C4-2B (cell line): ENCODE measurements around the gene USP11.

Experiments used
- CTCF ChIP-seq: fragments of 450-650 bp; conservative IDR thresholded peaks from 2 replicates; pipeline ENCODE4 v1.5.1; 2017; ENCODE audit warnings: mild to moderate bottlenecking
- ZFX ChIP-seq: fragments of 450-650 bp; IDR thresholded peaks from 2 replicates; pipeline ENCODE4 v1.6.1; 2017

- no peak for TF ChIP-seq CTCF
- peak; percentile 41; the same call in 1 of the 2 replicates for TF ChIP-seq ZFX
Measured at GRCh38 chrX:47218280-47218919, 14.4 kb upstream of the USP11 start, which contains the start of gene CDK16.
